ENCODE measurements around the gene OPN1LW. TPM values are rescaled to one million over a fixed set of nuclear protein-coding genes. Genes with fewer than 3 reads are reported as not detected.
"Not testable (repeated sequence)": the region's sequence is repeated elsewhere in the genome, so short reads cannot be mapped to it uniquely, and the experiment has no call there.

The OPN1LW gene
- total RNA-seq, 1 experiment from 2014 or later, result not detected

- DNase-seq; H2AFZ ChIP-seq (ENCODE audit: low read length); H3K4me1 Mint-ChIP-seq: not testable (repeated sequence)
Observed at GRCh38 chrX:154183794-154184193, 39.8 kb downstream of the OPN1LW start.

GRCh38 chrX:154192846-154193245, 48.8 kb downstream of the OPN1LW start:
- H2AFZ ChIP-seq (ENCODE audit: low read length); H3K9me3 ChIP-seq (ENCODE audit: control insufficient read depth, low read depth, low read length); H3K9me3 Mint-ChIP-seq; H3K14ac ChIP-seq (ENCODE audit: insufficient read depth, low read length); H3K27me3 Mint-ChIP-seq (ENCODE audit: low read depth); H3K27ac ChIP-seq (ENCODE audit: insufficient read length, low read depth, low read length); H2BK120ac ChIP-seq (ENCODE audit: low read depth, low read length, poor library complexity, severe bottlenecking); H3K4me1 Mint-ChIP-seq; H2BK15ac ChIP-seq (ENCODE audit: low read depth, low read length); H2BK12ac ChIP-seq (ENCODE audit: insufficient read length, low read depth, low read length); H3T11ph ChIP-seq (ENCODE audit: low read length); H3K18ac ChIP-seq (ENCODE audit: insufficient read length, low read depth, low read length); DNase-seq; H2BK5ac ChIP-seq (ENCODE audit: insufficient read length, low read length); H3K36me3 Mint-ChIP-seq (ENCODE audit: insufficient read depth in 1 of 3, low read depth in 3 of 3); H3K4me3 Mint-ChIP-seq; H3K79me1 ChIP-seq (ENCODE audit: insufficient read depth, low read depth, low read length, poor library complexity, severe bottlenecking); H3K79me2 ChIP-seq (ENCODE audit: insufficient read depth, low read length); H4K8ac ChIP-seq (replicated peaks; ENCODE audit: insufficient read length, low read depth, low read length); H3K27me3 ChIP-seq (ENCODE audit: insufficient read depth, low read length); H3K4me2 ChIP-seq (ENCODE audit: insufficient read depth, insufficient read length, low read length); H3K4ac ChIP-seq (ENCODE audit: low read depth, low read length); H2BK20ac ChIP-seq (ENCODE audit: low read depth, low read length, poor library complexity, severe bottlenecking); H3K23ac ChIP-seq (ENCODE audit: insufficient read length, low read depth, low read length); H4K5ac ChIP-seq (ENCODE audit: insufficient read length, low read depth, low read length); H3K56ac ChIP-seq (ENCODE audit: insufficient read length, low read depth, low read length); H3K4me1 ChIP-seq (ENCODE audit: insufficient read depth, low read length); H4K20me1 ChIP-seq (ENCODE audit: control insufficient read depth, insufficient read depth, insufficient read length); H4K91ac ChIP-seq (ENCODE audit: insufficient read length, low read depth, low read length); H3K27ac Mint-ChIP-seq; H3K23me2 ChIP-seq (ENCODE audit: insufficient read length, low read depth, low read length, poor library complexity, severe bottlenecking); H3K9ac ChIP-seq (ENCODE audit: extremely low read depth, insufficient read length, low read length); H2AK5ac ChIP-seq (ENCODE audit: insufficient read length, low read length): not testable (repeated sequence)
- WGBS (ENCODE audit: extremely low coverage, insufficient read length, low lambda C conversion rate), result no CpG with 5 or more reads among the region's 8 CpGs

More at GRCh38 chrX:154183794-154184193, 39.8 kb downstream of the OPN1LW start:
- H3K27ac ChIP-seq (ENCODE audit: insufficient read length, low read depth, low read length); H3K9me3 ChIP-seq (ENCODE audit: control insufficient read depth, low read depth, low read length); H4K5ac ChIP-seq (ENCODE audit: insufficient read length, low read depth, low read length); H3K79me1 ChIP-seq (ENCODE audit: insufficient read depth, low read depth, low read length, poor library complexity, severe bottlenecking); H2BK12ac ChIP-seq (ENCODE audit: insufficient read length, low read depth, low read length); H3K79me2 ChIP-seq (ENCODE audit: insufficient read depth, low read length); H3K4me2 ChIP-seq (ENCODE audit: insufficient read depth, insufficient read length, low read length); H3K4ac ChIP-seq (ENCODE audit: low read depth, low read length); H4K8ac ChIP-seq (replicated peaks; ENCODE audit: insufficient read length, low read depth, low read length); H2BK15ac ChIP-seq (ENCODE audit: low read depth, low read length); H2AK5ac ChIP-seq (ENCODE audit: insufficient read length, low read length); H4K91ac ChIP-seq (ENCODE audit: insufficient read length, low read depth, low read length); H3K18ac ChIP-seq (ENCODE audit: insufficient read length, low read depth, low read length); H3K23me2 ChIP-seq (ENCODE audit: insufficient read length, low read depth, low read length, poor library complexity, severe bottlenecking); H3K56ac ChIP-seq (ENCODE audit: insufficient read length, low read depth, low read length); H3K27ac Mint-ChIP-seq; H3K27me3 ChIP-seq (ENCODE audit: insufficient read depth, low read length); H3T11ph ChIP-seq (ENCODE audit: low read length); H3K9ac ChIP-seq (ENCODE audit: extremely low read depth, insufficient read length, low read length); H3K4me3 Mint-ChIP-seq; H3K36me3 Mint-ChIP-seq (ENCODE audit: insufficient read depth in 1 of 3, low read depth in 3 of 3); H2BK5ac ChIP-seq (ENCODE audit: insufficient read length, low read length); H3K9me3 Mint-ChIP-seq; H3K23ac ChIP-seq (ENCODE audit: insufficient read length, low read depth, low read length); H3K4me1 ChIP-seq (ENCODE audit: insufficient read depth, low read length); H3K14ac ChIP-seq (ENCODE audit: insufficient read depth, low read length); H2BK20ac ChIP-seq (ENCODE audit: low read depth, low read length, poor library complexity, severe bottlenecking); H2BK120ac ChIP-seq (ENCODE audit: low read depth, low read length, poor library complexity, severe bottlenecking); H4K20me1 ChIP-seq (ENCODE audit: control insufficient read depth, insufficient read depth, insufficient read length); H3K27me3 Mint-ChIP-seq (ENCODE audit: low read depth): not testable (repeated sequence)
- WGBS (ENCODE audit: extremely low coverage, insufficient read length, low lambda C conversion rate), result no CpG with 5 or more reads among the region's 8 CpGs
